Stimulated activated CD8-positive, alpha-beta memory T cell treated with anti-CD3 and anti-CD28 coated beads, Interleukin-15, amount 100 ng/mL, for 24 hours (primary cell): ENCODE measurements around the gene KCNMB4.
A peak's percentile ranks its signal among the peaks of the same experiment; 100 is the strongest.

Experiments used
- DNase-seq: peaks from one replicate; pipeline ENCODE4 v3.0.0-alpha.2; 2020; ENCODE audit warnings: low read depth

The KCNMB4 gene

GRCh38 chr12:70365648-70366518, at the start of gene KCNMB4:
Gene KCNMB4, plus strand, starts transcription at chr12:70366290. Its CDS starts 445 bp downstream, at chr12:70366735.
- peak; percentile 50 for DNase-seq

DNA sequence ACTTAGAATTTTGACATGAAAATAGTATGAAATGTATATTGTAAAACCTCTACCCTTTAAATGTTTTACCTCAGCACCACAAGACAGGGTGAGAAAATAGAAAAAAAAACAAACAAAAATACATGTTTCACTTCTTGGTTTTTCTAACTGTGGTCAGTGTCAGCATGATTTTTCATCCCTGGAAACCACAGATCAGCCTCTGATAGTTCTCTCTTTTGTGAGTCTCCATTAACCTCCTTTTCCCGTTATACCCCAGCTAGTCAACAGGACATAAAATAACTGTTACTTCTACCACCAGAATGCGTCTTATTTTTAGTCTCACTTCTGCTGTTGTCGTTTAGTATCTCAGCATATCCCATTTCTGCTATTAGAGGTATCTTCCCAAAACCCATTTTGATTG, 48.3 kb upstream of the KCNMB4 start:
- no peak for DNase-seq

- DNase-seq: no peak
Measured at GRCh38 chr12:70319605-70320004, 46.5 kb upstream of the KCNMB4 start.

DNA sequence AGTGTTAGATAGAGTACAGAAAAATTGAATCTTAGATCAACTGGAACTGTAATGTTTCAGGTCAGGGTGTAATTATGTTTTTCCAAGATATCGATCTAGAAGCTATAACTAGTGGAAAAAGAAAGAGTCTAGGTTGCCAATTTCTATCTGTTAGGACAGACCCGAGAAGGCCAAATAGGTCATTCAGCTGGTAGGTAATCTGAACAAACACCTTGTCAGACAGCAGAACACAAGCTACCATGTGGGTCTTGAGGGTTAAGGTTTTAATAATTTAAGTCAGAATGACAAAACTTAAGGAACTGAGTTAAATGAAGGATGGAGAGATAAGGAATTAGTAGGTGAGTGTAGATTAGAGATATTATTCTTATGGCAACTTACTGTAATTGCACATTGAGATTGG, 44.9 kb upstream of the KCNMB4 start:
- no peak for DNase-seq

DNA sequence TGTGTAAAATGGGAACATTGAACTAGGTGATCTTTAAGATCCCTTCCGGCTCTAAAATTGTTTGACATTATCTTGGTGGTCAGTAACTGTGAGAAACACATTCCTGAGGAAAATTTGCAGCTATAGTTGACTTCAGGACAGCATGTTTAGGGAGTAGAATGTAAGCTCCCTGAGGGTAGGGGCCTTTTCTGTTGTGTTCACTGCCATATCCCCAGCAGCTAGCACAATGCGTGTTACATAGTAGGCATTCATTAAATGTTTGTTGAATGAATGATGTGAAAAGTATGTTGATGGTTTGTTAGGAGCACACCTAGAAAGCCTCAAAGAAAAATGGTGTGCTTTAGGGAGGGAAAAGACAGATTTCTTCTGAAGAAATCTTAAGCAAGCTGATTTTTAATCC, 38.5 kb upstream of the KCNMB4 start:
- DNase-seq: no peak

DNA sequence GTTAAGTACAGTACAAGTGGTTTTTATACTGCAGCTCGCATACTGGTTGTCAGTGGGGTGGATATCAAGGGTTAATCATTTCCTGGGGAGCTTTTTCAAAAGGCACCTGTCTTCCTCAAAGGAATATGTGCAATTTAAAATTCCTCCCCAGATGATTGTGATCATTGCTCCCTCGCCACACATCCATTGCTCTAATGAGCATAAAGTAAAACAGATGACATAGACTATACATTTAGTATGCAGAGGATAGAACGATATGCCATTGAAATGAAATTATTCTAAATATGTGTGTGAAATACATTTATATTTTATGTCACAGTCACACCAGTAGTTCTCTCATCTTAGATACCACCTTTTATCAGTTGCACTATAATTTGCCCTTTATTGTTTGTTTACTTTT, 36.4 kb upstream of the KCNMB4 start:
- DNase-seq: no peak

GRCh38 chr12:70330158-70330557, 35.9 kb upstream of the KCNMB4 start:
- DNase-seq: no peak

GRCh38 chr12:70332236-70332635, 33.9 kb upstream of the KCNMB4 start:
- DNase-seq: no peak

DNA sequence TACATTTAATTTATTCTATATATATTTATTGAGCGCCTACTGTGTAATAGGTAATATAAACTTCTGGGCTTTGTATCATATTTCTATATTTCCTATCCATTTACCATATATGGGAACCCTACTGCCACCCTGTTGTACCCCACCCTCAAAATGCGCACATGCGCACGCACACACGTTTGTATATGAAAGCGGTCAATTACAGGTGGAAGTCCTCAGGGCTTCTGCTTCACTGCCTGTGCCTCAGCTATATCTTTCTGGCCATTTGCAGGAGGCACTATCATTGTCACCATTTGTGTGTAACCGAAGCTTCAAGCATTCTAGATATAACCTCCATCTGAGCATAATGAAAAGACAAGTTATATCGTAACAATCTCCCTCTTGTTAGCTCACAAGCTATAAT, 31.3 kb upstream of the KCNMB4 start:
- no peak for DNase-seq

- DNase-seq: no peak
Measured at GRCh38 chr12:70338531-70338930, 27.6 kb upstream of the KCNMB4 start.

- DNase-seq: no peak
Measured at GRCh38 chr12:70351076-70351475, 15.0 kb upstream of the KCNMB4 start.

GRCh38 chr12:70353780-70354660, 12.1 kb upstream of the KCNMB4 start:
- DNase-seq: no peak

DNA sequence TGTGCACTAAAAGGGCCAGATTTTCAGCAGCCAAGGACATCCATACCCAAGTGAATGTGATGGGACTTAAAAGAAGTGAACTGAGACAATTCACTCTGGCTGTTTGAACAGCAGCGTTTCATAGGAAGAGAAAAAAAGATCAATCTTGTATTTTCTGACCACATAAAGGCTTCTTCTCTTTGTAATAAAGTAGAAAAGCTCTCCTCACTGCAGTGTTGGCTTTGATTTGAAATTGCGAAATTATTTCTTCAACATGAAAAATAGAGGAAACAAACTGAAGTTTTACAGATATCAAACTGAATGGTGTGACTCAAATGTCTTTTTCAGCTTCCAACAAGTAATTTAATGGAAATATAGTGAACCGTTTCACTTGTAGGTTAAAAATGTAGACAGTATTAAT, 11.3 kb upstream of the KCNMB4 start:
- DNase-seq: no peak

DNA sequence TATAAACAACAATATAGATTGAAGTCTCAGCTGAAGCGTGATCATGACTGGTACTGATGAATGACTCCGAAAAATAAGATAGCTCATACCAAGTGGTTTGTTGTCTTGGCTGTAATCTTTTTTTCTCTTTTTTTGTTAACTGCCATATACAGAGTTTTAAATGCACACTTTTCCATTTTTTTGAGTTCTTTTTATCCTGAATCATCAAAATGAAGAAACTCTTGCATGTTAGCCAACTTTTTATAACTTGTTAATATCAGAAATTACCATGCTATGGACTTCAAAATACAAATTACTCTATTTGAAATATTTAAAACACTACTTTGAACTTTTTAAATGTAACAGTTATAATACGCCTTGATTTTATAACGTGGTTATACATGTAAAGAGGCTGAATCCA, 10.1 kb upstream of the KCNMB4 start:
- DNase-seq: no peak

- DNase-seq: no peak
Measured at GRCh38 chr12:70359458-70360197, 6.5 kb upstream of the KCNMB4 start.

GRCh38 chr12:70360218-70360617, 5.9 kb upstream of the KCNMB4 start:
- DNase-seq: no peak

GRCh38 chr12:70364695-70365397, 1.2 kb upstream of the KCNMB4 start:
- no peak for DNase-seq

- DNase-seq: no peak
Measured at GRCh38 chr12:70365398-70365647, 767 bp upstream of the KCNMB4 start.

DNA sequence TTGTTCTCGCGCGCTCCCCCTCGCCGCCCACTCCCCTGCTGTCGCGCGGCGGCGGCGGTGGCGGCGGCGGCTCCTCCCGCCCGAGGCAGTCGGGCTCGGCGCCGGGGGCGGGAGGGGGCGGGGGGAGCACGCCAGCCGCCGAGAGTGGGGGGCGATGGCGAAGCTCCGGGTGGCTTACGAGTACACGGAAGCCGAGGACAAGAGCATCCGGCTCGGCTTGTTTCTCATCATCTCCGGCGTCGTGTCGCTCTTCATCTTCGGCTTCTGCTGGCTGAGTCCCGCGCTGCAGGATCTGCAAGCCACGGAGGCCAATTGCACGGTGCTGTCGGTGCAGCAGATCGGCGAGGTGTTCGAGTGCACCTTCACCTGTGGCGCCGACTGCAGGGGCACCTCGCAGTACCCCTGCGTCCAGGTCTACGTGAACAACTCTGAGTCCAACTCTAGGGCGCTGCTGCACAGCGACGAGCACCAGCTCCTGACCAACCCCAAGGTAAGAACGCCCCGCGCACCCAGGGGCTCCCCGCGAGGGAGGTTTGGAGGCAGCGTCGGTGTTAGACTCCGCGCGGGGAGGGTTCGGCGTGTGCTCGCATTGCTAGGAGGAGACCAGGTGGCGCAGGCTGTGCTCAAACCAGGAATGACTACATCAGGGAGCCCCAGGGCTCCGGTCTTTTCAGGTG, 629 bp downstream of the KCNMB4 start:
- no peak for DNase-seq

DNA sequence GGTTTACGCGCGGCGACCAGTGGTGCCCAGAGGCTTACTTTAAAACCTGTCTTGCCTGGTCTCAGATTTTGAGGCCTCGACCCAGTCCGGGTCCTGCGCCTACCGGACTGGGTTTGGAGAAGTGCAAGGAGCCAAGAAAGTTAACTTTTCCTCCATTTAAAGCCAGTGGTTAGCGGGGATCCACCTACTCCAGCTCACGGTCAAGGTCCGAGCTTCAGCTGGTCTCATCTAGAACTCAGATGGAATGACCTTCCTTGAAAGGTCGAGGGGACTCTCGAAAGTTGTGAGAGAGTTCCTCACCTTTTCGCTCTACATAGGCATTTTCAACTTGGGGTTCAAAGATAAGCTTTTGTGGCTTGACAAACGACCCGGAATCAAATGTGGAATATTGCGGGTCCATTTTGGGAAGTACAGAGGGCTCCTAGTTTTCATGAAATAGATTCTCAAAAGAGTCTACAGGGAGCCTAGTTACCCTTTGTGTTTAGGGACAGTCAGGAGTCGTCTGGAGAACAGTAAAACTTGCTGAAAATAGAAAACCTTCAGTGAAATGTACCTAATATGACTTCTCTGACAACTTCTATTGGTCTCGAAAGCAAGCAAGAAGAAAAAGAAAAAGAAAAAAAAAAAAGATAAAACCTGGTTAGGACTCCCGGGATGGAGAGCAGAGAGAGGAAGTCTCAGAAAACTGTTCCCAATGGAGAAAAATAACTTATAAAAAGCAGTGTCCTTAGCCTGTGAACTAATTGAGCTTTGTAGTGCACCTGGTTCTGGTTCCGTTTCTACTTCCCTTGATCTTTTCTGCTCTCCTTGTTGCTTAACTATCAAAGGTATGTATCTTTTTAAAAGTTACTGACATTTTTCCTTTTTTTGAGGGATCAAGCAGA, 1.4 kb downstream of the KCNMB4 start:
- no peak for DNase-seq
